Activated naive CD4-positive, alpha-beta T cell treated with anti-CD3 and anti-CD28 coated beads, Interleukin-2, amount 50 U/mL, for 24 hours (primary cell): ENCODE results near the gene PAEP.

ENCODE experiments used
- H3K27ac Mint-ChIP-seq: one replicate; pipeline ENCODE4 v1.8.0; 2021; ENCODE audit warnings: mild to moderate bottlenecking, mixed read lengths
- H3K27me3 Mint-ChIP-seq: one replicate; pipeline ENCODE4 v1.8.0; 2021; ENCODE audit warnings: mixed read lengths
- H3K36me3 Mint-ChIP-seq: one replicate; pipeline ENCODE4 v1.8.0; 2021; ENCODE audit warnings: mixed read lengths
- H3K4me1 Mint-ChIP-seq: one replicate; pipeline ENCODE4 v1.8.0; 2021; ENCODE audit warnings: mixed read lengths
- H3K4me3 Mint-ChIP-seq: one replicate; pipeline ENCODE4 v1.8.0; 2021; ENCODE audit warnings: mild to moderate bottlenecking, mixed read lengths
- H3K9me3 Mint-ChIP-seq: one replicate; pipeline ENCODE4 v1.8.0; 2021; ENCODE audit warnings: mixed read lengths

Gene PAEP

DNA sequence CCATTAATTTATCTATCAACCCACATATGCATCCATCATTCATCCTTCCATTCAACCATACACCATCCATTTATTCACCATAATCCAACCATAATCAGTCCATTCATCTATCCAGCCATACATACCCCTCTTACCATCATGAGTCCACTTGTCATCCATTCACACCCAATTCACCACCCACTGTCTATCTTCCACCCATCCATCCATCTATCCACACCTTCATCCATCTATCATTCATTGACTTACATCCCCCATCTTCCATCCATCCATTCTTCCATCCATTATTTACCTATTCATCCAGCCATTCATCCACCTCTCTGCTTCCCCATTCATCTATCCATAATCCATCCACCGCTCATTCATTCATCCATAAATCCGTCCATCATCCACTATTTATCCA is 17.8 kb downstream of the PAEP start:
- no peak overlapping the region for H3K4me3 Mint-ChIP-seq
- no peak overlapping the region for H3K27ac Mint-ChIP-seq
- H3K27me3 Mint-ChIP-seq, result no peaks in the 10 kb centered on the region
- H3K9me3 Mint-ChIP-seq, result no peaks in the 10 kb centered on the region
- H3K4me1 Mint-ChIP-seq, result no peaks in the 10 kb centered on the region
- H3K36me3 Mint-ChIP-seq, result no peaks in the 10 kb centered on the region

DNA sequence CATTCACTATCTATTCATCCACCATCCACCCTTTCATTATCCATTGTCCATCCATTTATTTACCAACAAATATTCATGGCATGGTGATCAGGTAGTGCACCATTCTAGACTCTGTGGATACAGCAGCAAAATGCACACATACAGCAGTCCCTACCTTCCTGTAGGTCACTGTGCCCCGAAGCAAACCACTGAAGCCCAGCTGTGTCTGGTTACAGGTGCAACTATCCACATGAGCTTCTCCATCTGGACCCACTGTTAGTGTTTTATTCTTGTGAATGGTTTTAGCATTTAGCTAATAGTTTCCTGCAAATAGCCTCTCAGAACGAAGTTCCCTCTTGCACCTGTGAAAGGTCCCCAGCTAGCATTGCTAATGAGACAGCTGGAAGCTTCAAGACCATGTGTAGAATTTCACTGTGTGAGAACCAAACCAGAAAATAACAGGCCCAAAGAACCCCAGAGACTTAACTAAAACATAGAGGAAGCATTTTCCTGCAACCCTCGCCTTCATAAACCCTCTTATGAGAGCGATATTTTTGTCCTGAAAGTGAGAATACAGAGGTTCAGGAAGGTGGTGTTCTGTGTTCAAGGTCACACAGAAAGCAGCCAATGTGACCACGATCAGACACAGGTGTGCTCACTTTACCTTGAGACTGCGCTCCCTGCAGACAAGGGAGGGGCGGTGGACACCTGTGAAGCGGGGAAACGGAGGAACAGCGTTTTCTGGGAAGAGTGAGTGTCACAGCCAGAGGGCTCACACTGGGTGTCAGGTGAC is 18.5 kb downstream of the PAEP start:
- no peak overlapping the region for H3K4me3 Mint-ChIP-seq
- H3K36me3 Mint-ChIP-seq, result no peaks in the 10 kb centered on the region
- no peaks in the 10 kb centered on the region for H3K27me3 Mint-ChIP-seq
- H3K9me3 Mint-ChIP-seq, result no peaks in the 10 kb centered on the region
- no peaks in the 10 kb centered on the region for H3K4me1 Mint-ChIP-seq
- H3K27ac Mint-ChIP-seq, result no peak overlapping the region

- H3K4me3 Mint-ChIP-seq, result no peak overlapping the region
- H3K9me3 Mint-ChIP-seq, result no peaks in the 10 kb centered on the region
- H3K27ac Mint-ChIP-seq, result no peak overlapping the region
- no peaks in the 10 kb centered on the region for H3K36me3 Mint-ChIP-seq
- H3K4me1 Mint-ChIP-seq, result no peaks in the 10 kb centered on the region
- H3K27me3 Mint-ChIP-seq, result no peaks in the 10 kb centered on the region
These were observed 19.3 kb downstream of the PAEP start for GRCh38 chr9:135580664-135581380.

DNA sequence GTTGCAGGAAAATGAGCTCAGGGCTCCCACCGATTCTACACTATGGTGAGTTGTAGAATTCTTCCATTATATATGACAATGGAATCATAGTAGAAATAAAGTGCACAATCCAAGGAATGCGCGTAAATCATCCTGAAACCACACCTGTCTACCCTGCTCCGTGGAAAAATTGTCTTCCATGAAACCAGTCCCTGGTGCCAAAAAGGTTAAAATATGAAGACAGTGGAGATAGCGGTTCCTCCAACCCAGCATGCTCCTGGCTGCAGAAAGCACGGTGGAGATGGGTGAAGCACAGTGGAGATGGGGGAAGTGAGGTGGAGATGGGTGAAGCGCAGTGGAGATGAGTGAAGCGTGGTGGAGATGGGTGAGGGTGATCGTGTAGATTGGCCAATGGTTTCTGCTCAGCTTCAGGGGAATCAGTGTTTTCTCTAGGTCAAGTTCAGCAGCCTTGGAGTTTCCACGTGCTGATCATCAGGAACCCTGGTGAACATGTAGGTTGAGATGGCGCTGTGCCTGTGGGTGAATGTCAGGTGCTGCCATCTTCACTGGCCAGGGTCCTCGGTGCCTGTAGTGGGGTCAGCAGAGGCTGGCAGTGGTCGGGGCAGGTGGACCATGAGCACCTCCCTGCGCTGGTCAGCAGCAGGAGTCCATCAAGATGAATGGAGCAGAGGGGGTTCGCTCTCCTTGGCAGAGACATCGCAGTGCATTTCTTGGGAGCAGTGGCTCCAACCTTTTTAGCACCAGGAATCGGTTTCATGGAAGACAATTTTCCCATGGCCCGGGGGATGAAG is 20.3 kb downstream of the PAEP start:
- Mint-ChIP-seq H3K4me3 (no peak overlapping the region), H3K27ac (no peak overlapping the region), H3K36me3 (no peaks in the 10 kb centered on the region), H3K9me3 (no peaks in the 10 kb centered on the region), H3K4me1 (no peaks in the 10 kb centered on the region), H3K27me3 (no peaks in the 10 kb centered on the region)

- no peaks in the 10 kb centered on the region for H3K27me3 Mint-ChIP-seq
- H3K27ac Mint-ChIP-seq, result no peak overlapping the region
- H3K36me3 Mint-ChIP-seq, result no peaks in the 10 kb centered on the region
These were observed 21.0 kb downstream of the PAEP start for GRCh38 chr9:135582541-135582940.

DNA sequence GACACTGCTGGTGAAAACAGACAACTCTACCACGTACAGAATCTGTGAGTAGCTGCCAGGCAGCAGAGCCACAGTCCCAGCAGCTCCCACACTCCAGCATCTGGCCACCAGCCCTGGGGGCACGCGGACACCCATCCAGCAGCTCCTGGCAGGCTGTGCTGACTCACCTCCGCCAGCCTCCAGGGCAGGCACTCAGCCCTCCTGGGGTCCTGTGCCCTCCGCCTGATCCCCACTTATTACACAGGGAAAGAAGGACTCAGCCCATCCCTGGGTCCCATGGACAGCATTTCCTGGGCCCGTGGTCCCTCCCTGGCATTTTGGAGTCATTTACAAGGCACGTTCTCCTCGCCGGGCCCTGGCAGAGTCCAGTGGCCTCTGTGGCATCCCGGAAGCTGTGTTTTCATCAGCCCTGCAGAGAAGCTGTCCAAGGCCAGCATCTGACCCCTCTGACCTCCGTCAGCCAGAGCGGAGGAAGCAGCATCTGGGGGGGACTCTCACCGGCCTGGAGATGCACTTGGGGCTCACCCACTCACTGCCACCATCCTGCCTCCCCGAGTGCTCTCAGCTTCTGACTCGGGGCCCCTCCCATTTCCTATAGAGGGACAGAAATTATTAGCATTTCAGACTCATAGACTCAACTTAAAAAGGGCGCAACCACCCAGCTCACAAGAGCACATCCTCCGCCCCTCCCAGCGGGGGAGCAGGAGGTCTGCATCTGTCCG is 21.6 kb downstream of the PAEP start:
- no peaks in the 10 kb centered on the region for H3K9me3 Mint-ChIP-seq
- H3K27ac Mint-ChIP-seq, result no peak overlapping the region
- H3K4me1 Mint-ChIP-seq, result no peaks in the 10 kb centered on the region
- H3K36me3 Mint-ChIP-seq, result no peaks in the 10 kb centered on the region
- no peak overlapping the region for H3K4me3 Mint-ChIP-seq
- no peaks in the 10 kb centered on the region for H3K27me3 Mint-ChIP-seq

More at GRCh38 chr9:135582541-135582940, 21.0 kb downstream of the PAEP start:
- Mint-ChIP-seq H3K4me3 (no peak overlapping the region), H3K9me3 (no peaks in the 10 kb centered on the region), H3K4me1 (no peaks in the 10 kb centered on the region)

DNA sequence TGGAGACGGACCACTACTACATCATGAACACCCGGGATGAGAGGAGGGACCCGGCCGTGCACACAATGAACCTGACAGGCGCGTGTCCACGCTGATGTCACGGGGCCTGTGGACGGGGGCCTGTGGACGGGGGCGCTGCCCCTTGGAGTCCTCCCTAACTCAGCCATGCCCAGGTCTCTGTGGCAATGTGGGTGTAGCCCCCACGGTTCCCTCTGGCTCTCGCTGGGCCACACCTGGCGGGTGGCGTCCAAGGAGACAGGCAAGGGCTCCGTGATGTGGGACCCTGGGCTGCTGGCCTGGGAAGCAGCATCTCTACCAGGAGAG is 22.1 kb downstream of the PAEP start:
- H3K27me3 Mint-ChIP-seq, result no peaks in the 10 kb centered on the region
- H3K4me1 Mint-ChIP-seq, result no peaks in the 10 kb centered on the region
- no peak overlapping the region for H3K27ac Mint-ChIP-seq
- H3K4me3 Mint-ChIP-seq, result no peak overlapping the region
- no peaks in the 10 kb centered on the region for H3K9me3 Mint-ChIP-seq
- no peaks in the 10 kb centered on the region for H3K36me3 Mint-ChIP-seq

GRCh38 chr9:135584371-135584770 is 22.8 kb downstream of the PAEP start:
- H3K4me3 Mint-ChIP-seq, result no peak overlapping the region
- no peaks in the 10 kb centered on the region for H3K9me3 Mint-ChIP-seq
- no peaks in the 10 kb centered on the region for H3K4me1 Mint-ChIP-seq
- H3K27ac Mint-ChIP-seq, result no peak overlapping the region
- H3K36me3 Mint-ChIP-seq, result no peaks in the 10 kb centered on the region
- H3K27me3 Mint-ChIP-seq, result no peaks in the 10 kb centered on the region

GRCh38 chr9:135584934-135585333 is 23.4 kb downstream of the PAEP start:
- H3K9me3 Mint-ChIP-seq, result no peaks in the 10 kb centered on the region
- H3K4me3 Mint-ChIP-seq, result no peak overlapping the region
- no peaks in the 10 kb centered on the region for H3K27me3 Mint-ChIP-seq
- no peak overlapping the region for H3K27ac Mint-ChIP-seq
- no peaks in the 10 kb centered on the region for H3K4me1 Mint-ChIP-seq
- no peaks in the 10 kb centered on the region for H3K36me3 Mint-ChIP-seq

DNA sequence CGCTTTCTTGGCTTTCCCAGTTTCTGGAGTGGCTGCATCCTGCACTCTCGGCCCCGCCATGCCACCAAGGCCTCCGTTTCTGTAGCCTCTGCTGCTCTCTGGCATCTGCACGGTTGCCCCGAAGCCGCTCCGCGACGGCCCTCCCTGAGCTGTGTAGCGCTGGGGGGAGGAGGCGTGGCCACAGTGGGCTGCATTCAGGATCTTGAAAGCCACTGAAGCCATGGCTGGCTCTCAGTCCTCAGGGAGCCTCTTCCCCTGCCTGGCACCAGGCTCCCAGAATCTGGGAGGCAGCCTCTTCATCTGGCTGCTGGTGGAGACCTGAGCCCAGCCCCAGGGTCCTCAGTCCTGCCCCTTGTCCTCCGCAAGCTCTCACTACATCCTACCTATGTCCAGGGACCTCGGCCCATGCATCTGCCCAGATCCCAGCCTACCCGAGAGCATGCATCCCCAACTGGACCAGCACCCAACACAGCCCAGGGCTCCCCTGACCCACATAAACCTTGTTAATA is 25.1 kb downstream of the PAEP start:
- H3K4me3 Mint-ChIP-seq, result no peak overlapping the region
- H3K9me3 Mint-ChIP-seq, result no peaks in the 10 kb centered on the region

DNA sequence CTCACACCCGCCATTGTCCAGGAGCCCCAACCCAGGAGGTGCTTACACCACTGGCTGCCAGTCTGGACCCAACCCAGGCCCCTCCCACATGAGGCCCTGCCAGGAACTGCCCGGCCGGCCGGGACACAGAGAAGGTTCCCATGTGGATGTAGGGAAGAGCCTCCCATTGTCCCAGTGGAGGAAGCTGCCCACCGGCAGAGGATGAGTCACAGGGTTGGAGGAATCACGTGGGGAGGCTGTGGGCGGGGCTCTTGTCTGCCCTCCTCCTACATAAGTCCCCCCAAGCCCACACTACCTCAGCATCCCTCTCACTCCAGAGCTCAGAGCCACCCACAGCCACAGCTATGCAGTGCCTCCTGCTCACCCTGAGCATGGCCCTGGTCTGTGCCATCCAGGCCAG is 26.1 kb downstream of the PAEP start:
- no peak overlapping the region for H3K27ac Mint-ChIP-seq
- peaks cover 2% of the 10 kb centered on the region for H3K27me3 Mint-ChIP-seq
- no peaks in the 10 kb centered on the region for H3K9me3 Mint-ChIP-seq
- H3K36me3 Mint-ChIP-seq, result no peaks in the 10 kb centered on the region
- H3K4me3 Mint-ChIP-seq, result no peak overlapping the region
- no peaks in the 10 kb centered on the region for H3K4me1 Mint-ChIP-seq

More for the DNA sequence above, 25.1 kb downstream of the PAEP start:
- H3K27ac Mint-ChIP-seq, result no peak overlapping the region
- H3K4me1 Mint-ChIP-seq, result no peaks in the 10 kb centered on the region
- H3K36me3 Mint-ChIP-seq, result no peaks in the 10 kb centered on the region
- H3K27me3 Mint-ChIP-seq, result peaks cover 2% of the 10 kb centered on the region

GRCh38 chr9:135588371-135588770 is 26.8 kb downstream of the PAEP start:
- Mint-ChIP-seq H3K4me3 (no peak overlapping the region), H3K27ac (no peak overlapping the region), H3K9me3 (no peaks in the 10 kb centered on the region), H3K36me3 (no peaks in the 10 kb centered on the region), H3K4me1 (no peaks in the 10 kb centered on the region), H3K27me3 (peaks cover 2% of the 10 kb centered on the region)

- H3K27me3 Mint-ChIP-seq, result peaks cover 5% of the 10 kb centered on the region
- no peaks in the 10 kb centered on the region for H3K4me1 Mint-ChIP-seq
- no peak overlapping the region for H3K4me3 Mint-ChIP-seq
- H3K9me3 Mint-ChIP-seq, result no peaks in the 10 kb centered on the region
- H3K36me3 Mint-ChIP-seq, result no peaks in the 10 kb centered on the region
- no peak overlapping the region for H3K27ac Mint-ChIP-seq
These were observed 27.5 kb downstream of the PAEP start for GRCh38 chr9:135588886-135589595.

DNA sequence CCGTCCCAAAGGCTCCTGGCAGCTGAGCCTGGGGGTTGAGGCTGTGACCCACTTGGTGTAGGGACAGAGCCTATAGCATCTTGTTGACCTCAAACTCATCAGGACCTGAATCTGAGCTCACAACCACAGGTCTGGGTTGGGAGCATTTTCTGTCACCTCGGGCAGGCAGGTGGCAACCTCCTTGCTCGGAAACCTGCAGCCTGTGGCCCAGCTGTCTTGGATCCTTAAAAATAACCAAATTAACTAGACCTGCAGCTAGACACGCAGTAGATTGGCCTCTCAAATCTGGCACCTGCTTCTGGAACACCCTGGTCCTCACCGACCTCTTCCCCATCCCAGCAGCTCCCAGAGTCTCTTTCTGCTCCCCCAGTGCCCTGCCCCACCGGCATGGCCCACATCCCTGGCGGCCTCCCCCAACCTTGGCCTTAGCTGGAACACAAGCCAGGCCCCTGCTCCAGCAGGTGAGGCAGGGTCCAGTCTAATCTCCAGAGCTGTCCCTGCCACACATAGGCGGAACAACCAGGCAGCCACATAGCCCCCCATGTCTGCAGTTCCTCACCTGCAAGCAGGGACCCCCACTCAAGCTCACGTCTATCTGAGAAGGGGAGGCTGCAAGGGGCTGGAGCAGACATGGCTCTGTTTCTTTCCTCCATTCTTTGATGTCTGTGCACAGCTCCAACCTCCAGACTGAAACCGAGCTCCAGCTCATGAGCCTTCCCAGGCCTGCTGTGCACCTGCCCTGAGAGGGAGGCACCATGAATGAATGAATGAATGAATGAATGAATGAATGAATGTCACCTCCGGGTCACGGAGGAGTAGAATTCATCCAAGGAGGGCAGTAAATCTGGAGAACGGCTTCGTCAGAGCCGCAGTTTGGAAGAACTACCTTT is 28.3 kb downstream of the PAEP start:
- Mint-ChIP-seq H3K4me1 (no peaks in the 10 kb centered on the region), H3K9me3 (no peaks in the 10 kb centered on the region), H3K27me3 (peaks cover 5% of the 10 kb centered on the region), H3K36me3 (no peaks in the 10 kb centered on the region), H3K27ac (no peak overlapping the region), H3K4me3 (no peak overlapping the region)
